PC-9 (cell line): ENCODE measurements around the gene ANKIB1.

Experiments used
- CTCF ChIP-seq: fragments of 200-600 bp; sonication (generic); conservative IDR thresholded peaks from 2 replicates; pipeline ENCODE4 v1.6.1; 2017; ENCODE audit warnings: mixed run types, antibody characterized with exemption, mild to moderate bottlenecking, moderate library complexity
- EZH2 ChIP-seq: fragments of 200-600 bp; sonication (generic); IDR thresholded peaks from 2 replicates; pipeline ENCODE4 v1.8.0; 2017; ENCODE audit warnings: antibody characterized with exemption, low read depth

GRCh38 chr7:92332782-92333181 is 87.0 kb downstream of the ANKIB1 start:
- TF ChIP-seq CTCF (no peak), EZH2 (no peak)
